Endothelial cell of umbilical vein (primary cell): ENCODE results near the gene MAN2B2. TPM values are rescaled to one million over a fixed set of nuclear protein-coding genes. Genes with fewer than 3 reads are reported as not detected.

Experiments
- BruUV-seq: library from RNA; stranded (reverse); fragments of 400-500 nt; replicated peaks from 2 replicates; lab custom pipeline; 2021; lab: Mats Ljungman, UMichigan
- CTCF ChIA-PET: fragments of 300-600, 350-600 bp; sonication (Branson Sonifier 250); formaldehyde crosslinking; loops from one replicate; lab custom pipeline; 2021; ENCODE audit warnings: antibody characterized with exemption, inconsistent platforms; lab: Charles Lee
- POLR2A ChIA-PET: fragments of 300-600, 350-600 bp; sonication (Branson Sonifier 250); formaldehyde crosslinking; loops from one replicate; lab custom pipeline; 2021; ENCODE audit warnings: antibody characterized with exemption, inconsistent platforms; lab: Charles Lee
- DNase-seq: peaks from one replicate; pipeline ENCODE4 v3.0.0-alpha.2; 2011; ENCODE audit warnings: low read depth, low spot score
- FAIRE-seq: peaks from 2 replicates; lab custom pipeline; 2011; peaks lifted over from hg19 to GRCh38; lab: Jason Lieb, UNC
- H2AFZ ChIP-seq: 2 replicates; pipeline ENCODE4 v1.6.0; 2012; ENCODE audit warnings: low read depth, low read length, control low read depth, inconsistent platforms
- H3K27ac ChIP-seq: 2 replicates; pipeline ENCODE4 v1.5.1; 2011; ENCODE audit warnings: low read depth, mild to moderate bottlenecking, control low read depth, low read length, moderate library complexity; ENCODE audit not compliant: insufficient read depth
- H3K27me3 ChIP-seq, 2 experiments: 2 replicates each; pipeline versions ENCODE4 v1.6.0 to v1.6.1; 2011; ENCODE audit warnings: low read length in 2 of 2, mixed read lengths in 1 of 2; ENCODE audit not compliant: control insufficient read depth in 2 of 2, insufficient read depth in 2 of 2
- H3K36me3 ChIP-seq, 2 experiments: 2 replicates in 1 of 2; 3 replicates in 1 of 2; pipeline ENCODE4 v1.5.1; 2011; ENCODE audit warnings: low read length in 2 of 2, mild to moderate bottlenecking in 1 of 2, moderate library complexity in 1 of 2; ENCODE audit not compliant: control insufficient read depth in 2 of 2, insufficient read depth in 2 of 2; ENCODE audit errors: extremely low read depth in 1 of 2
- H3K4me1 ChIP-seq: 3 replicates; pipeline ENCODE4 v1.5.1; 2011; ENCODE audit warnings: mild to moderate bottlenecking, low read length; ENCODE audit not compliant: control insufficient read depth, insufficient read depth; ENCODE audit errors: extremely low read depth
- H3K4me2 ChIP-seq: 2 replicates; pipeline ENCODE4 v1.6.1; 2011; ENCODE audit warnings: low read length, control low read depth, mixed read lengths; ENCODE audit not compliant: insufficient read depth
- H3K4me3 ChIP-seq, 3 experiments: fragments of 200-600 bp in 1 of 3; sonication (generic), shearing (Covaris generic) in 1 of 3; replicated peaks in 1 of 3; 2 replicates each; pipeline ENCODE4 v1.5.1; 2011 to 2016; ENCODE audit warnings: control low read depth in 3 of 3, low read length in 3 of 3, mild to moderate bottlenecking in 2 of 3, inconsistent platforms in 1 of 3, low read depth in 1 of 3, moderate library complexity in 1 of 3; ENCODE audit not compliant: insufficient read depth in 1 of 3
- H3K79me2 ChIP-seq: 2 replicates; pipeline ENCODE4 v1.6.0; 2012; ENCODE audit warnings: low read length, inconsistent platforms; ENCODE audit not compliant: control insufficient read depth, insufficient read depth
- H3K9ac ChIP-seq: replicated peaks from 2 replicates; pipeline ENCODE3; 2011; ENCODE audit warnings: low read length, control low read depth; ENCODE audit not compliant: insufficient read depth; ENCODE audit errors: extremely low read depth
- H3K9me1 ChIP-seq: replicated peaks from 3 replicates; pipeline ENCODE4 v1.6.0; 2011; ENCODE audit warnings: mild to moderate bottlenecking, low read length; ENCODE audit not compliant: control insufficient read depth, insufficient read depth; ENCODE audit errors: extremely low read depth
- H3K9me3 ChIP-seq: replicated peaks from 2 replicates; pipeline ENCODE4 v1.5.1; 2012; ENCODE audit warnings: low read length, inconsistent platforms; ENCODE audit not compliant: control insufficient read depth, insufficient read depth
- H4K20me1 ChIP-seq: replicated peaks from 2 replicates; pipeline ENCODE3; 2011; ENCODE audit warnings: mild to moderate bottlenecking, low read length; ENCODE audit not compliant: control insufficient read depth, insufficient read depth; ENCODE audit errors: extremely low read depth
- CTCF ChIP-seq, 2 donors: IDR thresholded peaks; 1 replicate in 1 of 2; 2 replicates in 1 of 2; pipeline ENCODE4 v1.5.1; 2011; ENCODE audit warnings: low read length in 2 of 2, mild to moderate bottlenecking in 2 of 2, moderate library complexity in 2 of 2, control low read depth in 1 of 2, inconsistent platforms in 1 of 2, low read depth in 1 of 2; ENCODE audit not compliant: insufficient read depth in 1 of 2; ENCODE audit errors: extremely low read depth in 1 of 2
- EZH2 ChIP-seq: IDR thresholded peaks from 2 replicates; pipeline ENCODE4 v1.6.1; 2012; ENCODE audit warnings: borderline replicate concordance, low read depth, mild to moderate bottlenecking, moderate library complexity, low read length, inconsistent platforms; ENCODE audit not compliant: severe bottlenecking
- FOS ChIP-seq: IDR thresholded peaks from 2 replicates; pipeline ENCODE4 v1.6.1; 2011; ENCODE audit warnings: mild to moderate bottlenecking, low read length, moderate library complexity, borderline replicate concordance; ENCODE audit not compliant: insufficient read depth
- GATA2 ChIP-seq: IDR thresholded peaks from 2 replicates; pipeline ENCODE4 v1.7.0; 2011; ENCODE audit warnings: low read depth, mild to moderate bottlenecking, moderate library complexity, mixed read lengths, low read length; ENCODE audit not compliant: insufficient read length, insufficient read depth
- JUN ChIP-seq: IDR thresholded peaks from 2 replicates; pipeline ENCODE4 v1.6.1; 2011; ENCODE audit warnings: borderline replicate concordance, low read depth; ENCODE audit not compliant: insufficient read length, insufficient read depth
- MAX ChIP-seq: IDR thresholded peaks from 2 replicates; pipeline ENCODE4 v1.6.1; 2011; ENCODE audit not compliant: insufficient read depth, insufficient read length
- MYC ChIP-seq: IDR thresholded peaks from one replicate; pipeline ENCODE4 v1.6.1; 2011; ENCODE audit warnings: mild to moderate bottlenecking, low read depth, low read length
- POLR2A ChIP-seq: IDR thresholded peaks from 2 replicates; pipeline ENCODE4 v1.6.1; 2012; ENCODE audit warnings: low read depth, mild to moderate bottlenecking, control low read depth, low read length
- POLR2AphosphoS5 ChIP-seq: IDR thresholded peaks from 2 replicates; pipeline ENCODE4 v1.6.1; 2012; ENCODE audit warnings: low read depth, mild to moderate bottlenecking, control low read depth, low read length, moderate library complexity; ENCODE audit not compliant: insufficient read depth
- dilution Hi-C: fragments of 300-500 bp; cut with MboI; formaldehyde crosslinking; loops from one replicate; pipeline ENCODE4 v1.15.0; 2019; ENCODE audit warnings: low sequenced_read_pairs; ENCODE audit not compliant: extremely low pct_ligation_motif_present
- intact Hi-C: fragments of 100-400 bp; cut with micrococcal nuclease; formaldehyde crosslinking; loops from one replicate; pipeline ENCODE4 v1.10.0; 2022
- polyA plus RNA-seq, 4 experiments: library from polyadenylated mRNA; depleted of rRNA in 3 of 4; stranded (reverse) in 3 of 4; unstranded in 1 of 4; fragments of >200 nt; gene quantifications; 2 replicates each; pipeline versions ENCODE4 v1.2.1 to v1.2.3, GENCODE V29; 2011 to 2012; ENCODE audit warnings: missing spikeins in 1 of 4
- total RNA-seq: library from RNA; stranded (reverse); gene quantifications from 2 replicates; pipeline ENCODE4 v1.2.3, GENCODE V29; 2021

Gene MAN2B2
- total and polyA plus RNA-seq, 2 donors (not counting 3 experiments of a cell fraction or from before 2014, with no cell fraction given), result 15.7 to 25.1 TPM

GRCh38 chr4:6561173-6561516 is 13.8 kb upstream of the MAN2B2 start:
- no peaks in the 10 kb centered on the region for H4K20me1 ChIP-seq
- no peak for FAIRE-seq
- no peak overlapping the region for H3K9ac ChIP-seq
- no TSS peak for BruUV-seq
- DNase-seq, result no peak
- H3K27me3 ChIP-seq, result peaks cover 37 to 46% of the 10 kb centered on the region in 2 experiments
- intact Hi-C loops, result no loop called here
- no peak overlapping the region for H3K4me3 ChIP-seq
- no peaks in the 10 kb centered on the region for H3K79me2 ChIP-seq
- no peak overlapping the region for H3K4me2 ChIP-seq
- CTCF ChIA-PET, result interaction anchor here (1.2 to 2.2 kb wide), 3 partner anchors 15 to 229 kb away, joined by 4 to 10 read pairs (median 7); no protein-coding TSS in a partner anchor
- no peaks in the 10 kb centered on the region for H3K4me1 ChIP-seq
- H3K9me1 ChIP-seq, result no peaks in the 10 kb centered on the region
- no peak overlapping the region for H3K27ac ChIP-seq
- dilution Hi-C loops, result no loop called here
- POLR2A ChIA-PET, result no interaction called here
- no peaks in the 10 kb centered on the region for H3K9me3 ChIP-seq
- H3K36me3 ChIP-seq, result no peaks in the 10 kb centered on the region
- H2AFZ ChIP-seq, result no peak overlapping the region
- TF ChIP-seq FOS, result no peak
- no peak for TF ChIP-seq MAX
- TF ChIP-seq JUN, result no peak
- no peak for TF ChIP-seq GATA2
- TF ChIP-seq MYC, result no peak
- no peak for TF ChIP-seq CTCF (IDR thresholded peaks at IDR 0.05; ENCODE audit: extremely low read depth in 1 of 2, insufficient read depth in 1 of 2, low read depth in 1 of 2, low read length in 2 of 2)
- no peak for TF ChIP-seq POLR2A
- no peak for TF ChIP-seq POLR2AphosphoS5
- no peak for TF ChIP-seq EZH2
